GM19467 (cell line): ENCODE results near the gene EBPL.
"Not testable (repeated sequence)": the region's sequence is repeated elsewhere in the genome, so short reads cannot be mapped to it uniquely, and the experiment has no call there.

ENCODE experiments used
- ATAC-seq: cut with Tn5 transposase; IDR thresholded peaks from one replicate; pipeline ENCODE4 v1.9.1; 2021; ENCODE audit warnings: mild to moderate bottlenecking, moderate library complexity; ENCODE audit not compliant: unreplicated experiment

EBPL gene

GRCh38 chr13:49690995-49691784 lies at the start of gene EBPL:
TSS of gene EBPL (minus strand) at chr13:49691486. CDS start at chr13:49691424, 62 bp downstream.
- ATAC-seq = peak; percentile 95

GRCh38 chr13:49740870-49741269 lies 49.6 kb upstream of the EBPL start:
- ATAC-seq = no peak

GRCh38 chr13:49739498-49740187 lies 48.4 kb upstream of the EBPL start:
- no peak for ATAC-seq

GRCh38 chr13:49733181-49733951 lies 42.1 kb upstream of the EBPL start:
- ATAC-seq = no peak

- no peak for ATAC-seq
These were observed 40.5 kb upstream of the EBPL start for GRCh38 chr13:49731766-49732165.

- no peak for ATAC-seq
These were observed 25.3 kb upstream of the EBPL start for GRCh38 chr13:49716615-49717014.

- no peak for ATAC-seq
These were observed 23.5 kb upstream of the EBPL start for GRCh38 chr13:49714757-49715156.

- no peak for ATAC-seq
These were observed 20.1 kb upstream of the EBPL start for GRCh38 chr13:49711218-49711863.

GRCh38 chr13:49704264-49704663 lies 13.0 kb upstream of the EBPL start:
- ATAC-seq = not testable (repeated sequence)

GRCh38 chr13:49701491-49701890 lies 10.2 kb upstream of the EBPL start:
- no peak for ATAC-seq

GRCh38 chr13:49697468-49697867 lies 6.2 kb upstream of the EBPL start:
- ATAC-seq = no peak

- no peak for ATAC-seq
These were observed 3.2 kb upstream of the EBPL start for GRCh38 chr13:49694446-49694845.

- ATAC-seq = no peak
These were observed 2.6 kb upstream of the EBPL start for GRCh38 chr13:49693877-49694276.

- ATAC-seq = no peak
These were observed 2.0 kb upstream of the EBPL start for GRCh38 chr13:49693191-49693733.

GRCh38 chr13:49690133-49690994 lies 922 bp downstream of the EBPL start:
- peak; percentile 3 for ATAC-seq

GRCh38 chr13:49683489-49683888 lies 7.8 kb downstream of the EBPL start:
- ATAC-seq = no peak

GRCh38 chr13:49681842-49682435 lies 9.3 kb downstream of the EBPL start:
- no peak for ATAC-seq

GRCh38 chr13:49679246-49679645 lies 12.0 kb downstream of the EBPL start:
- ATAC-seq = no peak

- ATAC-seq = no peak
These were observed 12.9 kb downstream of the EBPL start for GRCh38 chr13:49678191-49678914.
